ENCODE measurements around the gene C2orf72.
"Not testable (repeated sequence)": the region's sequence is repeated elsewhere in the genome, so short reads cannot be mapped to it uniquely, and the experiment has no call there.

C2orf72 gene

DNA sequence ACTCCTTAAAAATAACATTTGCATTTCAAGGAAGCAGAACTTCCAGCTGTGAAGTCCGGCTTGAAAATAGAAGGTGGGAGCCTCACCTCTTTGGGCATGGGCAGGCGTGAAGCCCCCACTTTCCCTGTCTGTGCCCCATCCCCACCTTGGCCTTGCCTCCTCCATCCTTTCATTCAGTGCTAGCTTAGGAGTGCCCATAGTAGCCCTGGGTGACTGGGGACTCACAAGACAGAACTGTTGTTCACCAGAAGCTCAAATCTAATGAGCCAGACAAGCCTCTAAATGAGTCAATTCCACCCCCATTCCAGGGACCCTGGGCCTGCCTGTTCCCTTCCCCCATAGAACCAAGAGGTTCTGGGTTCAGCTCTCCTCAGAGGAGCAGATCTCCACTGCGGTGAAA, 21.4 kb upstream of the C2orf72 start:
- no peak for DNase-seq

DNA sequence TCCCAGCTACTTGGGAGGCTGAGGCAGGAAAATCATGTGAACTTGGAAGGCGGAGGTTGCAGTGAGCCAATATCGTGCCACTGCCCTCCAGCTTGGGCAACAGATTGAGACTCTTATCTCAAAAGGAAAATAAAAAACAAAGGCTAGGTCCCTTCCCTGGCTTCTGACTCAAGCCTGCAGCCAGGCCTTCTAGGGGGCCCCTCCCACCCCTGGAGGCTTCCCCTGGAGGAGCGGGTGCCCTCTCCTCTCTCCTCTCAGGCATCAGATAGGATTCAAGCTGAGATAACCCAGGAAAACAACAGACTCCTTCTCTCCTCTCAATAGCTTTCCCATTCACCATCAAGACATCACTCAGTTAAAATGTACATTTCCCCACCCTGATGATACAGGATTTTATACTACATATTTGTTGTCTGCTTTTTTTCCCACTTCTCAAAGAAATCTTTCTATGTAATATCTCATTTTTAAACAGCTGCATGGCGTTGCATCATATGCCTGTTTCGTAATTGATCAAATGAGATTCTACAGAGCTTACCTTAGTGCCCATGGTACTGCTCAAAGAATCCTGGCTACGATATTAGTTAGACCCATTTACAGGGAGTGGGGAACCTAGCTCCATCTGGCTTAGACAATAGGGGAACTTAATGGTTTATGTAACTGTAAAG, 20.6 kb upstream of the C2orf72 start:
- no peak for DNase-seq

DNA sequence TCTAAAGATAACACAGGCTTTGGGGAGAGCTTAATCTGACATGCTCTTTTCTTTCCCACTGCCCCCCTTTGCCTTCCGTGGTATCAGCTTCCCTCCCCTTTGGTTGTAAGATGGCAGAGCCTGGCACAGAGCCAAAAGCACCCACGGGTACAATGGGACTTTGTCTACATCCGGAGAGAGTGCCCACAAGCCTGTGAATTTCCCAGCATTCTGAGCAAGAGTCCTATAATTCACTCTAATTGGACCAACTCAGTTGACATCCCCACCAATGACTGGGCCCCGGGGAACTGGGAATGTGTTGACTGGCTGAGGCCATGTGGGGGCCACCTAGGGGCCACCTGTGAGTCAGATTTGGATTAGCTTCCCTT, 20.1 kb upstream of the C2orf72 start:
- no peak for DNase-seq

DNA sequence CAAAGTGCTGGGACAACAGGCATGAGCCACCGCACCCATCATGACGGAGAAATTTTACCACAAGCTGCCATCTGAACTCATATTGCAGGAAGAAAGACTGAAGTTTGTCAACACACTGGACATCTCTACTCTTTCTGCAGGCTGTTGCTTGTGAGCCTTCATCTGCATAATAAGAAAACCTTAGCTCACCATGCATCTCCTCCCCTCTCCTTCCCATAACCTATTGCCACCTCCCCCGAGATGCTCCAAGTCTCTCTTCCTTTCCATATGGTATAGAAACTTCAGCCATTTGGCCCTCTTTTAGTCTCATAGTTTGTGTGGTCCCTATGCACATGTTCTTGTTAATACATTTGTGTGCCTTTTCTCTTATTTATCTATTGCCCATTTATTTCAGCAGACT, 19.1 kb upstream of the C2orf72 start:
- DNase-seq, result no peak

DNA sequence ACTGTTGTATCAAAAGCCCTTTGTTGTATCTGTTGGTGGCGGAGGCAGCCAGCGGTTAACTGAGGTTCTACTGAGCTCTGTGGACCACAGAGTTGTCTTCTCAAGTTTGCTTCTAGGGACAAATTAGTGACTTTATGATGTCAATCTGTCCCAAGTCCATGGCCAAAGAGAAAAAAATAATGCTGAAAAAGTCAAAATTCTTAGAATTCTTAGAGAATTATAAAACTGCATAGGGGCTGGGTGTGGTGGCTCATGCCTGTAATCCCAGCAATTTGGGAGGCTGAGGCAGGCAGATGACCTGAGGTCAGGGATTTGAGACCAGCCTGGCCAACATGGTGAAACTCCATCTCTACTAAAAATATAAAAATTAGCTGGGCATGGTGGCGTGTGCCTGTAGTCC, 12.3 kb upstream of the C2orf72 start:
- not testable (repeated sequence) for DNase-seq

DNA sequence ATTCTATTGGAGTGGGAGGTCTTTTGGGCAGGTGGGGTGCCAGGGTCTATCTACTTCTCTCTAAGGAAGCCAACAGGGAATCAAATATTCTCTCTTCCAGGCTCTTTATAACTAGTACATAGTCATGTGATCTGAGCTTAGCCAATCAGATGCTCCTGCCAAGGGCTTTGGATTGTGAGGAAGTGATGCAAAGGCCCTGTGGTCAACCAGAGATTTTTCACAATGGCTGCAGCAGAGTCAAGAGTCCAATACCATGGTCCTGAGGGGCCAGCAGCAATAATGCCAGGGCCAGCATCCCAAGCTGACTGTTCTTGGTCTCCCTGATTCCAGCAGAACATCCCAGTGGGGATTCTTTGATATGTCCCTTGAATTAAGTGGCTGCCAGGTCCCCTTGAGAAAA, 8.4 kb upstream of the C2orf72 start:
- no peak for DNase-seq

DNA sequence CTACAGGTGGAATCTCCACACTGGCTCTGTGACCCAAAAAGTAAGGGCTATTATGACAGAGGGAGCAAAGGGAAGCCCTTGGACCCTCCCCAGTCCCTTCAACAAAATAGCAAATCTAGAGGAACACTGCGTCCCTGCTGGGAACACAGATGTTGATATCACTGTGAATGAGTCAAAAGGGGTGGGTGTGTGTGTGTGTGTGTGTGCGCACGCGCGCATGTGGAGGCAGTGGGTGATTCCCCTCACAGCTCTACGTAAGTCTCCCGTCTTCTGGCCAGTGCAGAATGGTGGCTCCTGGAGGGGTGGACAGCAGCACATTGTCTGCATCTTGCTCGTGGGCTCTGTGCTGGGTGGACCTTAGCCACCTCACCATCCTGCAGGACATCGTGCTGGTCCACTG, 7.8 kb upstream of the C2orf72 start:
- DNase-seq, result no peak

DNA sequence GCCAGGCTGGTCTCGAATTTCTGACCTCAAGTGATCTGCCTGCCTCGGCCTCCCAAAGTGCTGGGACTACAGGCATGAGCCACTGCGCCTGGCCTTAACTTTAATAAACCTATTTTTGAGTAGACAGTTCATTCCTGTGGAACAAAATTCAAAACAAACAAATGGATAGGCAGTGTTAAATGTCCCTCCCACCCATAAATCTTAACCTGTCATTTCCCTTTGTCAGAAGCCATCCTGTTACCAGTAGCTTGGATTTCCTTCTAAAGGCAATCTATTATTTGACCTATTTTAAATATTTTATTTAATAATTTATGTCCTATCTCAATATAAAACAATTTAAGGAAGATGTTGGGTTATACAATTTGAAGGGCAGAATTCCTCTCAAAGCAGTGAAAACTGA, 6.6 kb upstream of the C2orf72 start:
- DNase-seq, result no peak

DNA sequence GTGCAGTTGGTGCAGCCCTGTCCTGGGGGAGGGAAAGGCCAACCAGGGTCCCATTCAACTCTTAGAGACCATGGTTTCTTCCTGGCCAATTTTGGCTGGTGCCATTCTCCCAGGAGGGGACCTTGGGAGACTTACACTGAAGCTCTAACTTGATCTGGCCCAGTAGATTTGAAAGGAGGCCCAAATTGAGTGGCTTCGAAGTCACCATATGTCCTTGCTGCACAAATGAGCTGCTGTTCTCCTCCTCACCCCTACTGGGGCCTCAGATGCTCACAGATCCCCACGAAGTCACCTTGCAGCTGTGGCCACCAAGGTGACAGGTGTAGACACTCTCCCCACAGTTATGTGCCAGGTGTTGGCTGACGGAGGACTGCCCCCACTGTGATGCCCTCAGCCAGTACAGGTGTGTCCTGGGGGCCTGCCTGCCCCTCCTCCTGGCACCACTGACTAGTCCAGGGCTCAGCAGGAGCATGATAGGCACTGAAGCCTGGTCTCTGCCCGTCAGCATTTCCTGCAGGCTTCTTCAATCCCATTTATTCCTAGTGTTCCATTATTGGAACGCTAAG, 4.7 kb upstream of the C2orf72 start:
- no peak for DNase-seq

DNA sequence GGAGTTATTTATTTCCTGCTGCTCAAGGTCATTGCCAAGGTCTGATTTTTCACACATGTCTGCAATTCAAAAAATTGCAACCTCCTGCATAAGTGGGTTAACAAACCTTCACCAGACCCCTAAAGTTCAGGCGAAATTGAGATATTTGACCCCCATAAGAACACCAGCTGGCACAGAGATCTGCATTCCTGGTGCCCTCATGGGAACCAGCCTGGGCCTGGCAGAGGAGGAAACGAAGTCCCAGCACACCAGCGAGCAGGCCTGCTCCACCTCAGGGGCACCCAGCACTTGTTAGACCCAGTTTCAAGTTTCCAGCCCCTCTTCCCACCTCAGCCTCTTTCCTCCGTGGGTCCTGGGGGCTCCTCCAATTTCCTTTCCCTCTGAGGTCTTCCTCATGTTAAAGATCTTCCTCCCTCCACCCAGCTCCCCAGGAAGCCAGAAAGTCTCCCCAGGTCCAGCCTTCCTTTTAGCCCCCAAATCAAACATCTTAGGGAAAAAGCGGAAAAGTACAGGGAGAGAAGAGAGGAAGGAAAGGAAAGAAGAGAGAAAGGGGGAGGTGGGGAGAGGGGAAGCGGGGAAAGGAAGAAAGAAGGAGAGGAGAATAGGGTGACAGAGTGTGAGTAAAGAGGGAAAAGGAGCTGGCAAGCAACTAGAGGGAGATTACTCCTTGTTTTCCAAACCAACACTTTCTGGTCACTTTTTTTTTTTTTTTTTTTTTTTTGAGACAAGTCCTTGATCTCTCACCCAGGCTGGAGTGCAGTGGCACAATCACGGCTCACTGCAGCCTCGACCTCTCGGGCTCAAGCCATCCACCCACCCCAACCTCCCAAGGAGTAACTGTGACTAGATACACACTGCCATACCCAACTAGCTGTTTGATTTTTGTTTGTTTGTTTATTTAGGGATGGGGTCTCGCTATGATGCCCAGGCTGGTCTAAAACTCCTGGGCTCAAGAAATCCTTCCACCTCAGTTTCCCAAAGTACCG, 3.9 kb upstream of the C2orf72 start:
- no peak for DNase-seq

DNA sequence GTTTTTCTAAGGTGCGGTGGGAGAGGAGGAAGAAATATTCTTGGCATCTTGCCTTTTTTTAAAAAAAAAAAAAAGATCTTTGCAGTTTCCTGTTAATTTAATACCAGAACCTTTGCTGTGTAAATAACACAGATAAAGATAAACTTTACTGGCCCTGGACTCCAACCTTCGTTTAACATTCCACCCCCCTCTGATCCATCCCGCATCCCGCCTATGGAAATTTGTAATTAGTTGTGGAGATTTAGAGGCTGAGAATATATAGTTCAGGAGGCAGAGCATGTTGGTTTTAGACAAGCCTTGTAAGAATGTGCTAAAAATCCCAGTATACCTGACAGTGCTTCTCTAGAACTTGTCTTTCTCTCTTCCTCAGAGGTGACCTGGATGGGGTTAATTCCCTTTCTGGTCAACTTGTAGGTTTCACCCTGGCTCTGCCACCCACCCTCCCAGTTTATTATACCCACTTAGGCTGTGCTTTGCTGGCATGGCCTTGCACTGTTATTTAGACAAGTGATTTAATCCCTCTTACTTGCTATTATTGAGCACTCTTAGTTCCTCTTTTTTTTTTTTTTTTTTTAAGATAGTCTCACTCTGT, 2.9 kb upstream of the C2orf72 start:
- DNase-seq, result no peak

DNA sequence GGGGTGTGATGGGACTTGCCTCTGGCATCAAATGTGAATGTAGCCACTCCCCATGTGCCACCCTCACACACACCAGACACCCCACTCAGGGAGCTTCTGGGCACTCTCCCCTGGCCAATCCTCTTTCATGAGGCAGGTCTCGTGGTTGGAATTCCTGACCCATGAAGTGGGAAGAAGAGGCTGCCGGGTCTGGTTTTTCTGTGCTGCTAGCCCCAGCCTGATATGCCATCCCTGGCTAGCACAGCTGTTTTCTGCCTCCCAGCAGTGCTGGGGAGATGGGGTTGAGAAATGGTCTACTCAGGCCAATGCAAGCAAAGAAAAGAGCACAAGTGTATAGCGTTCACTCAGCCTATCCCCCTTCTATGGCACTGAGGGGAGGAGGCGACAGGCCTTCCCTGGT, 1.2 kb upstream of the C2orf72 start:
- no peak for DNase-seq

DNA sequence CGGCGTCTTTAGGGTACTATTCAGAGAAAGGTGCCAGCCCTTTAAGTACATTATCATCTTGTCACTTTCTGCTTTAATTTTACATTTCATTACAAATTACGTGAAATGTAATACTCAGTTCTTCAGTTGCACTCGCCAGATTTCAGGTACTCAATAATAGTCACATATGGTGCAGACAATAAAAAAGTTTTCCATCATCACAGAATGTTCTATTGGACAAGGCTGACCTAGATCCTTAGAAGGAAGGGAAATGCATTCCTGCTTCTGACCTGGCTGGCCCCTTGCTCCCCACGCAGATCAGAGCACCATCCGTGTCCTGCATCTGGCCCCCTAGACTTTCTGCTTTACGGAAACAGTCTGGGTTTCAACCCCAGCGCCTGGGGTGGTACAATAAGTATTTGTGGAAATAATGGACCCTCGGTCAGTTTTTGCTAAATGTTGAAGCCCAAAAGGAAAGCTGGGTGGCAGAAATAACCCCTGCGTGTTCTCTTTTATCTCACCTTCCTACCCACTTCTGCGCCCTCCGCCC, 681 bp upstream of the C2orf72 start:
- DNase-seq, result no peak

DNA sequence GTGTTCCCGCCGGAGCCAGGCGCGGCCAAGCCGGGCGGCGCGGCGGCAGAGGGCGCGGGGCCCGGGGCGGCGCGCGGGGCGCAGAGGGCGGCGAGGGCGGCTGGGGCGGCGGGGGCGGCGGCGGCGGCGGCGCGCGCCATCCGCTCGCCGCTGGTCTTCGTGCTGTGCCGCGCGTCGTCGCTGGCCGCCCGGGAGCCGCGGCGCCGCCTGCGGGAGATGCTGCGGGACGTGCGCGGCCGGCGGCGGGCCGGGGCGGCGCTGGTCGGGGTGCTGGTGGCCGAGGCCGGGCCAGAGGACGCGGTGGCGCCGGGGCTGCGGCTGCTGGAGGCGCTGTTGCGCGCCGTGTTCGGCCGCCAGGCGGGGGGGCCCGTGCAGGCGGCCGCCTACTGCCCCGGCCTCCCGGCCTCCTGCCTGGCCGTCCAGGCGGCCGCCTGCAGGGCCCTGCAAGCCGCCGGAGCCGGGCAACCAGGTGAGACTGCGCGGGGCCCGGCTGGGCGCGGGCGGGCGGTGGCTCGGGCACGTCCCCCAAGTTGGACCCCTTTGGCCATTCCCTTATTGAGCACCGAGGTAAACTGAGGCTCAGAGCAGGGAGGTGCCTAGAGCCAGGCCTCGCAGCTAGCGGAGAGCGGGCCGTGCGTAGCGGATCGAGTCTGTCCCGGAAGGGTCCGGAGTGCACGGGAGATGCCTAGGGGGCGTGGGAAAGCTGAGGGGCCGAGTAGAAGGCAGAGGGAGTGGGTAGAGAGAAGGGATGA, 584 bp downstream of the C2orf72 start:
- DNase-seq, result no peak

DNA sequence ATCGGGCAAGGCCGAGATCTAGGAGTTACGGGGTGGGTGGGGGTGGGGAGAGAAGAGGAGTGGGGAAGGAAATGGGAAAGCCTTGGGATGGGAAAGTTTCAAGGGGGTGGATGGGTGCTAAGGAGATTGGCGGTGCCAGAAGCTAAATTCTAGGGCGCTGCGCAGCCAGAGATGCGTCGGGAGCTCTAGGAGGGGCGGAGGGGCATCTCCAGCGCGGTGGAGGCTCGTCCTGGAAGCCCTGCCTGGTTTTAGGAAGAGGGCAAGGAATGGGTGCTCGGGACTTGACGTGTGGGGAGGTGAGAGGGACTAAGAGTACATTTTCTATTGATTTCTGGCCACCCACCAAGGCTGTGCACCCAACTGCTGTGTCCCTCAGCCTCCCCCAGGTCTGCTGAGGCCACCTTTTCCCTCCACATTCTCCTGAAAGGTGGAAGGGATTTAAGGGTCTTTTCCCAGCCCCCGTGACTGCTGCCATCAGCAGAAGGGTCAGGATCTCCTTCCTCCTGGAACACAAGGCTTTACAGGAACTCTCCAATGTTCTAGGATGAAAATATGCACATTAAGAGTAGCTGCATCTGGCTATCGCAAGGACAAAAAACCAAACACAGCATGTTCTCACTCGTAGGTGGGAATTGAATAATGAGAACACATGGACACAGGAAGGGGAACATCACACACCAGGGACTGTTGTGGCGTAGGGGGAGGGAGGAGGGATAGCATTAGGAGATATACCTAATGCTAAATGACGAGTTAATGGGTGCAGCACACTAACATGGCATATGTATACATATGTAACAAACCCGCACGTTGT, 1.4 kb downstream of the C2orf72 start:
- no peak for DNase-seq

DNA sequence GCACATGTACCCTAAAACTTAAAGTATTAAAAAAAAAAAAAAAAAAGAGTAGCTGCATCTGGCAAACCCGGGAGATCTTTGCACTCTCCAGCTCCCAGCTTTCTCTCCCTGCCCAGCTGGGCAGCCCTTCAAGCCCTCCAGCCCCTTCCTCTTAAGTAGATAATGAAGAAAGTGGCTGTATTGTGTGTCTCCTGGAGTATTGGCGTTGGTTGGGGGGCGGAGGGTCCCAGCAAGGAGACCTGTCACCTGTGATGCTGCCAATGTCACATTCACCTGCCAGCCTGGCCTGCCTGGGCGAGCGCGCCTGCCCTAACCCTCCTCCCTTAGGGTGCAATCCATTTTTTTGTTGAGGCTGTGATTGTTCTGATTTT, 2.0 kb downstream of the C2orf72 start:
- no peak for DNase-seq

DNA sequence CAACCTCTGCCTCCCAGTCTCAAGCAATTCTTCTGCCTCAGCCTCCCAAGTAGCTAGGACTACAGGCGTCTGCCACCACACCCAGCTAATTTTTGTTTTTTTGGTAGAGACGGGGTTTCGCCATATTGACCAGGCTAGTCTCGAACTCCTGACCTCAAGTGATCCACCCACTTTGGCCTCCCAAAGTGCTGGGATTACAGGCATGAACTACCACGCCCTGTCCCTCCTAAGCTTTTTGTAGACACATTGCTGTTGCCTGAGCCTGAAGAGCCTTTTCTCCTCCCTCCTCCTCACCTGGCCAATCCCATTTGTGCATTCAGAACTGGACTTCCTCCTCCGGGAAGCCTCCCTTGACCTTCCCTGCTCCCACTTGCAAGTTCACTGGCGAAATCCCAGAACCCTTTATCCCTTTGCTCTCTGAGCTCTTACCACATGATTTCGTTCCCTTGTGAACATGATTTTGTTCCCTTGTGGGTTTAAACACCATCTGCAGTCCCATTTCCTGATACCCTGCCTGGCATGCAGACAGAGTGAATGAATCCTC, 2.6 kb downstream of the C2orf72 start:
- no peak for DNase-seq

DNA sequence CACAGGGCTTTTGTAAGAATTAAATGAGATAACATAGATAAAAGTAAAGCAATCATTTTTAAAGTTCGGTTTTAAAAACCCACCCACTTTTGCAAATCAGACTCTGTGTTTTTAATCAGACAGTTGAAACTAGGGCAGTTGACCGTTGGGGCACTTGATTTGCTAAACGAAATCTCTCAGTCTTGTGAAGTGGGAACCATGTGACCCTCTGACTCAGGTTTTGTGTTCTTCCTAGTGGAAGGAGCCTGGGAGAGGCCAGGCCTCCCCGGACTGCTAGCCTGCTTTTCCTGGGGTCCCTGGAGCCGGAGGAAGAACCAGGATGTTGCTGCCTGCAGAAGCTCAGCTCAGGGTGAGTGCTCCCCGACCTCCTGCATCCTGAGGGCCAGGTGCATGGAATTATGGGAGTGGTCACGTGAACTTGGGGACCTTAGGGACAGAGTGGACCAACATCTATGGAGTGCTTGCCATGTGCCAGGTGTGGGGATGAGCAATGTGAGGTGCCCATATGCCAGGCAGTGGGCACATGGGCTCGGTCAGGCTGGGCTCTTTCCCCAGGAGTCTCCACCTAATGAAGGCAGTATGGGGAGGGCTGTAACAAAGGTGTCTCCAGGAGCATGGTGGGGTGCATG, 3.9 kb downstream of the C2orf72 start:
- no peak for DNase-seq

DNA sequence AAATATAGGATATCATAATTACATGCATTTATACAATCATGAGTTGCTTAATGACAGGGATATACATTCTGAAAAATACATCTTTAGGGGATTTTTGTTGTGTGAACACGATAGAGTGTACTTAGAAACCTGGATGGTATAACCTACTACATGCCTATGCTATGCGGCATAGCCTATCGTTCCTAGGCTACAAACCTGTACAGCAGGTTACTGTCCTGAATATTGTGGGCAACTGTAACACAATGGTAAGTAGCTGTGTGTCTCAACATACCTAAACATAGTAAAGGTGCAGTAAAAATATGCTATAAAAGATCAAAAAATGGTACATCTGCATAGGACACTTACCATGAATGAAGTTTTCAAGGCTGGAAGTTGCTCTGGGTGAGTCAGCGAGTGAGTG, 6.5 kb downstream of the C2orf72 start:
- DNase-seq, result no peak

DNA sequence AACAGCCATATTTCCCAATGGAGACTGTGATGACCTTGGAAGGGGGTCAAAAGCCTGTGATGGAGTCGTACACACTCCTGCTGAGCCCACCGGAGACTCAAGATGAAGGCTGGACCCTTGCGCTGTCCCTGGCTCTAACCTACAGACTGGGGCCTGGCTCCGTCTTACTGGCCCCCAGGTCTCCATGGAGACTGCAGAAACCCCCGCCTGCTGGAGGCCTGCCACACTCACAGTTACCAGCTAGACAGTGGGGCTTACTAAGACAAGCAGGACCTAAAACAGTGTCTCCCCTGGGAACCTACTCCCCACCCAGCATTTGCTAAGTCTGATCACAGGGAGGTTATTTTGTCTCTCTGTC, 9.6 kb downstream of the C2orf72 start:
- no peak for DNase-seq

DNA sequence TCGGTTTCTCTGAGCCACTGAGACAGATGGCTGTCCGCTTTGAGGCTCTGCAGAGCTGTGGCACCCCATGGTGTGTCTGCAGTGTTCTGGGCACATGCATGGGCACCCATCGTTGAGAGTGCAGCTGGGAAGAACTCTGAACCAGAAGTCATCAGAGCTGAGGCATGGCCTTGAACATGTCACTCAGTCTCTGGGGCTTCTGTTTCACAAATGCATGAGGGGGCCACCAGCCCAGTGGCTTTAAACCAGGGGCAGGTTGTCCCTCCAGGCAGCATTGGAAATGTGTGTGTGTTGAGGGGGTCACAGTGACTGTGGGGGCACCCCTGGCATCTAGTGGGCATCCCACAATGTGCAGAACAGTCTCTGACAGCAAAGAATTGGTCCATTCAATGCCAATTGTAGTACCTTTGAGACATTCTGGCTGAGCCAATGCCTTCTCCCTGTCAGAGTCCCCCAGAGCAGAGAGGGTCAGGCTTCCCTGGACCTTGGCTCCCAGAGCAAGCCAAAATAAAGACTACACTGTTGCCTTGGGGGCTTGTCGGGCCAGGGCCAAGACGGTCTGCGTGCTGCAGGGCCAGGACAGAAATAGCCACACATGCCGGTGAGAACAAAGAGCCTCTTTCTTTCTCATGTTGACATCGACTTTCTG, 10.1 kb downstream of the C2orf72 start:
- no peak for DNase-seq

All from activated CD8-positive, alpha-beta memory T cell treated with anti-CD3 and anti-CD28 coated beads, Interleukin-2, amount 50 U/mL, for 48 hours (primary cell).